ENCODE measurements around the gene DTWD1. TPM values are rescaled to one million over a fixed set of nuclear protein-coding genes. Genes with fewer than 3 reads are reported as not detected.
A peak's percentile ranks its signal among the peaks of the same experiment; 100 is the strongest.

DTWD1 gene
- total and polyA plus RNA-seq, 2 of the 4 experiments (the other 2 are of a cell fraction): 19.9 to 20.1 TPM

GRCh38 chr15:49573421-49573820 lies 47.4 kb upstream of the DTWD1 start (continued):
- TF ChIP-seq, protein P1, sequence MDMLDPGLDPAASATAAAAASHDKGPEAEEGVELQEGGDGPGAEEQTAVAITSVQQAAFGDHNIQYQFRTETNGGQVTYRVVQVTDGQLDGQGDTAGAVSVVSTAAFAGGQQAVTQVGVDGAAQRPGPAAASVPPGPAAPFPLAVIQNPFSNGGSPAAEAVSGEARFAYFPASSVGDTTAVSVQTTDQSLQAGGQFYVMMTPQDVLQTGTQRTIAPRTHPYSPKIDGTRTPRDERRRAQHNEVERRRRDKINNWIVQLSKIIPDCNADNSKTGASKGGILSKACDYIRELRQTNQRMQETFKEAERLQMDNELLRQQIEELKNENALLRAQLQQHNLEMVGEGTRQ (IDR thresholded peaks at IDR 0.05; ENCODE audit: low read depth, low read length): no peak

DNA sequence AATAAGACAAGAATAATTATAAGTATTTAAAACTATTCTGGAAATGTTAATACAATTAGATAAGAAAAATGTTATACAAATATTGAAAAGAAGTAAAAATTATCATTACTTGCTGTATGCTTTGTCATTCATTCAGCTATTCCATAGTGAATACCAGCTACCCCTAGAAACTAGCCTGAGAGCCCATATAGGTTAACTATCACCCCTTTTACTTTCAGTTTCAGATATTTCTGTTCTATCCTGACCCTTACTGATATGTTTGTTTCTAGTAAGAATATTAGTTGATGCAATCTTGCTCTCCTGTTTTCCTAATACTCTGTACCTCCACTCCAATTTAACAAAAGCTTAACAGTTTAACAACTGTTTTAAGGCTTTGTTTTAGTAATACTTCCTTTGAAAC lies 31.8 kb upstream of the DTWD1 start:
- in situ Hi-C loops (cut with MboI; ENCODE audit: low sequenced_read_pairs): no loop called here
- intact Hi-C loops (cut with micrococcal nuclease): no loop called here
- H2BK20ac ChIP-seq (ENCODE audit: low read depth, low read length): no peak overlapping the region
- no peaks in the 10 kb centered on the region for H3K79me1 ChIP-seq (ENCODE audit: low read depth in 1 of 2, low read length in 2 of 2)
- H3K9me1 ChIP-seq (ENCODE audit: insufficient read depth, low read length): no peaks in the 10 kb centered on the region
- no peak overlapping the region for H4K91ac ChIP-seq (ENCODE audit: insufficient read depth, low read depth, low read length)
- dilution Hi-C loops (cut with HindIII; ENCODE audit: low sequenced_read_pairs, unreplicated experiment): no loop called here
- H3K36me3 ChIP-seq (ENCODE audit: control insufficient read depth, insufficient read depth, low read length): no peaks in the 10 kb centered on the region
- no peak overlapping the region for H3K18ac ChIP-seq (ENCODE audit: low read depth, low read length)
- H3K27me3 ChIP-seq (ENCODE audit: control insufficient read depth, insufficient read depth, low read length): no peaks in the 10 kb centered on the region
- ChIA-PET CTCF (no interaction called here), POLR2A (ENCODE audit: unreplicated experiment) (no interaction called here)
- no peak for ATAC-seq (ENCODE audit: low read depth)
- peak overlapping the region; percentile 47; the same call in 1 of the 2 replicates for H3K4me2 ChIP-seq (ENCODE audit: low read depth, low read length)
- no peak overlapping the region for H3K4ac ChIP-seq (ENCODE audit: low read depth, low read length)
- H4K5ac ChIP-seq (ENCODE audit: low read depth, low read length): no peak overlapping the region
- no peak overlapping the region for H2BK120ac ChIP-seq (ENCODE audit: low read depth, low read length)
- H3K9me3 ChIP-seq (ENCODE audit: control insufficient read depth, insufficient read depth, low read length): no peaks in the 10 kb centered on the region
- H3K56ac ChIP-seq (ENCODE audit: extremely low read depth, insufficient read depth, low read length): no peak overlapping the region
- H2AK5ac ChIP-seq (ENCODE audit: low read depth, low read length): no peak overlapping the region
- no peak overlapping the region for H2BK5ac ChIP-seq (ENCODE audit: low read depth, low read length, poor library complexity, severe bottlenecking)
- DNase-seq: peak; percentile 0
- no peak overlapping the region for H2AFZ ChIP-seq (replicated peaks; ENCODE audit: low read length, poor library complexity)
- H2AK9ac ChIP-seq (replicated peaks; ENCODE audit: low read depth, low read length, poor library complexity): no peak overlapping the region
- no peak overlapping the region for H3K23ac ChIP-seq (ENCODE audit: low read depth, low read length)
- H3K14ac ChIP-seq (replicated peaks; ENCODE audit: low read depth, low read length): no peak overlapping the region
- H2BK15ac ChIP-seq (ENCODE audit: low read depth, low read length): no peak overlapping the region; the same call in 2 of the 3 replicates
- no peaks in the 10 kb centered on the region for H4K20me1 ChIP-seq (ENCODE audit: insufficient read depth, low read length)
- H3K4me3 ChIP-seq (ENCODE audit: insufficient read depth, low read depth, low read length): no peak overlapping the region
- no TSS peak for BruUV-seq (replicated peaks)
- H3K4me1 ChIP-seq (ENCODE audit: control insufficient read depth, insufficient read depth, low read length): no peaks in the 10 kb centered on the region
- H3K9ac ChIP-seq (ENCODE audit: low read depth, low read length): no peak overlapping the region
- no peak overlapping the region for H4K8ac ChIP-seq (ENCODE audit: low read depth in 2 of 2, low read length in 2 of 2)
- H3K27ac ChIP-seq (ENCODE audit: insufficient read depth, low read length): no peak overlapping the region
- TF ChIP-seq, protein P2, sequence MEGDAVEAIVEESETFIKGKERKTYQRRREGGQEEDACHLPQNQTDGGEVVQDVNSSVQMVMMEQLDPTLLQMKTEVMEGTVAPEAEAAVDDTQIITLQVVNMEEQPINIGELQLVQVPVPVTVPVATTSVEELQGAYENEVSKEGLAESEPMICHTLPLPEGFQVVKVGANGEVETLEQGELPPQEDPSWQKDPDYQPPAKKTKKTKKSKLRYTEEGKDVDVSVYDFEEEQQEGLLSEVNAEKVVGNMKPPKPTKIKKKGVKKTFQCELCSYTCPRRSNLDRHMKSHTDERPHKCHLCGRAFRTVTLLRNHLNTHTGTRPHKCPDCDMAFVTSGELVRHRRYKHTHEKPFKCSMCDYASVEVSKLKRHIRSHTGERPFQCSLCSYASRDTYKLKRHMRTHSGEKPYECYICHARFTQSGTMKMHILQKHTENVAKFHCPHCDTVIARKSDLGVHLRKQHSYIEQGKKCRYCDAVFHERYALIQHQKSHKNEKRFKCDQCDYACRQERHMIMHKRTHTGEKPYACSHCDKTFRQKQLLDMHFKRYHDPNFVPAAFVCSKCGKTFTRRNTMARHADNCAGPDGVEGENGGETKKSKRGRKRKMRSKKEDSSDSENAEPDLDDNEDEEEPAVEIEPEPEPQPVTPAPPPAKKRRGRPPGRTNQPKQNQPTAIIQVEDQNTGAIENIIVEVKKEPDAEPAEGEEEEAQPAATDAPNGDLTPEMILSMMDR (conservative IDR thresholded peaks at IDR 0.05; ENCODE audit: low read depth, low read length): no peak
- TF ChIP-seq POLR2A (IDR thresholded peaks at IDR 0.05; ENCODE audit: low read depth, low read length): no peak
- TF ChIP-seq MXI1 (IDR thresholded peaks at IDR 0.05; ENCODE audit: borderline replicate concordance, low read depth, low read length): no peak
- no peak for TF ChIP-seq BHLHE40 (IDR thresholded peaks at IDR 0.05; ENCODE audit: low read depth, low read length)
- TF ChIP-seq FOS (IDR thresholded peaks at IDR 0.05; ENCODE audit: low read depth, low read length): no peak
- no peak for TF ChIP-seq RFX5 (IDR thresholded peaks at IDR 0.05; ENCODE audit: low read depth, low read length)
- no peak for TF ChIP-seq ELK1 (IDR thresholded peaks at IDR 0.05; ENCODE audit: borderline replicate concordance, low read depth, low read length)
- no peak for TF ChIP-seq NFE2L2 (IDR thresholded peaks at IDR 0.05; ENCODE audit: low read depth, low read length)
- TF ChIP-seq, protein P1 (IDR thresholded peaks at IDR 0.05; ENCODE audit: low read depth, low read length): no peak
- TF ChIP-seq MAZ (IDR thresholded peaks at IDR 0.05; ENCODE audit: borderline replicate concordance, low read depth, low read length): no peak
- no peak for TF ChIP-seq CEBPB (IDR thresholded peaks at IDR 0.05; ENCODE audit: low read depth, low read length)
- no peak for TF ChIP-seq CHD1 (IDR thresholded peaks at IDR 0.05; ENCODE audit: low read depth, low read length)
- TF ChIP-seq SMC3 (IDR thresholded peaks at IDR 0.05; ENCODE audit: low read depth, low read length): no peak
- no peak for TF ChIP-seq RAD21 (IDR thresholded peaks at IDR 0.05; ENCODE audit: low read length)
